ENCODE data around the gene PACRG. TPM values are rescaled to one million over a fixed set of nuclear protein-coding genes. Genes with fewer than 3 reads are reported as not detected.

PACRG gene
- total RNA-seq, 1 donor = 1.4 TPM

DNA sequence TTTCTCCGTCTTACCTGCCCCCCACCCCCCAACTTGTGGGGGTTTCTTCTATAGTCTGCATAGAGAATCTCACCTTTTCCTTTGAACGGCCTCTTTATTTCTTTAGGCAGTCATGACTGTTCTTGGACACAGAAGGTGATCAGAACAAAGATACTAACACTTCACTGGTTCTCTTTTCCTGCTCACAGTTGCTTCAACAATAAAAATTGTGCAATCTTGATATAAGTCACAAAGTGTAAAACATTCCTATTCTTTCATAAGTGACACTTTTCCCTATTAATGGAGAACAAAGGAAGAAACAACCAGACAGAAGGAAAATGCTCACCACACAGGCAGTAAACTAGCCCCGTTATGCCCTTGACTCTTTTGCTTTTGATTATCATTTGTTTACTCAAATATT lies 448.3 kb downstream of the PACRG start:
- Histone ChIP-seq H3K79me2 (ENCODE audit: insufficient read depth, low read length) (no peaks in the 10 kb centered on the region), H3K27ac (ENCODE audit: low read depth, low read length) (no peak overlapping the region), H4K20me1 (ENCODE audit: insufficient read depth, low read length) (no peaks in the 10 kb centered on the region), H3K4me2 (ENCODE audit: insufficient read depth, low read length) (no peak overlapping the region), H3K27me3 (ENCODE audit: insufficient read depth, low read length) (no peaks in the 10 kb centered on the region), H3K4me3 (ENCODE audit: insufficient read depth, low read length) (no peak overlapping the region), H2AFZ (ENCODE audit: low read length) (no peak overlapping the region), H3K36me3 (ENCODE audit: insufficient read depth, low read length) (no peaks in the 10 kb centered on the region), H3K9me3 (ENCODE audit: low read depth, low read length) (no peaks in the 10 kb centered on the region), H3K4me1 (ENCODE audit: insufficient read depth, low read length) (no peaks in the 10 kb centered on the region)
- no peak for DNase-seq (ENCODE audit: insufficient read length, low spot score, missing footprints)
- no peak for TF ChIP-seq CTCF (IDR thresholded peaks at IDR 0.05; ENCODE audit: extremely low read depth, low read depth, low read length)

DNA sequence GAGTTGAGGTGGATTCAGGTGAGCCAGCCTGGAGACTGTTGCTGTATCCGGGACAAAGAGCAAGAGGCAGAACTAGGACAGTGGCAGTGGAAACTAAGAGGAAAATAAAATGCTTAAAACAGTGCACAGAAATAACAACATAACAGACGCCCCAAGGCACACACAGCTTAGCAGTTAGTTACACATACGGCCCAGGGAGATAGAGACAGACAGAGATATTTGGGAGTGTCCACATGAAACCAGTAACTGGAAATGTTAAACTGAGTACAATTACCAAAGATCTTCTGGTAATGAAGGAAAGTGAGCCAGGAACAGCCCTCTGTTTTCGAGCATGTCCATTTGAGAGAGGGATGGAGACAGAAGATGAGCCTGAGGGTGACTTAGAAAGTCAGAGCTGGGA lies 449.2 kb downstream of the PACRG start:
- Histone ChIP-seq H3K27ac (ENCODE audit: low read depth, low read length) (no peak overlapping the region), H2AFZ (ENCODE audit: low read length) (no peak overlapping the region)
- no peak for TF ChIP-seq CTCF (IDR thresholded peaks at IDR 0.05; ENCODE audit: extremely low read depth, low read depth, low read length)

DNA sequence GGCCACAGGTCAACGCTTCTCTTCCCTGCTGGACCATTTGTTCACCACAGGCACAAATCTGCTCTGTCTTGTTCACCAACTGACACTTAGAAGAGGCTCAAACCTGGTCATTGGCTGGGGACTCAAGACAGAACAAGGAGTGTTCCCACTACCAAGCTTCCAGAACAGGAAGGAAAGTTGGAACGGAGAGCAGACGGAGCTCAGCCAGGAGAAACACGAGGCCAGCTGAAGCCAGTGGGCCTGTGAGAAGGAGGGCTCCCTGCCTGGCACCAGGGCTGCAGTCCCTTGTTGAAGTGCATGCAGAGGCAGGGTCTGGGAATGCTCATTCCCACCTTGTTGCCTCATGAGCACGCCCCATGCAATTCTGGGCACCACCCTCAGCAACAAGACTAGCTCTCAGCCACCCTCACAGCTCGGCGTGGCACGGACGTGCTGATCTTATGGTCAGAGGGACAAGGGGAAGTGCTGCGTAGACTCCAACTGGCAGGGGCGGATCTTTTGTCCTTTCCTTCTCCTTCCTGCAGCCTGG lies 450.2 kb downstream of the PACRG start:
- H2AFZ ChIP-seq (ENCODE audit: low read length) = no peak overlapping the region
- no peaks in the 10 kb centered on the region for H3K27me3 ChIP-seq (ENCODE audit: insufficient read depth, low read length)
- H4K20me1 ChIP-seq (ENCODE audit: insufficient read depth, low read length) = no peaks in the 10 kb centered on the region
- no peaks in the 10 kb centered on the region for H3K79me2 ChIP-seq (ENCODE audit: insufficient read depth, low read length)
- no peak for DNase-seq (ENCODE audit: insufficient read length, low spot score, missing footprints)
- H3K9me3 ChIP-seq (ENCODE audit: low read depth, low read length) = no peaks in the 10 kb centered on the region
- no peak overlapping the region for H3K4me3 ChIP-seq (ENCODE audit: insufficient read depth, low read length)
- no peak overlapping the region for H3K27ac ChIP-seq (ENCODE audit: low read depth, low read length)
- no peak overlapping the region for H3K4me2 ChIP-seq (ENCODE audit: insufficient read depth, low read length)
- no peak for TF ChIP-seq CTCF (IDR thresholded peaks at IDR 0.05; ENCODE audit: extremely low read depth, low read depth, low read length)
- H3K4me1 ChIP-seq (ENCODE audit: insufficient read depth, low read length) = no peaks in the 10 kb centered on the region
- H3K36me3 ChIP-seq (ENCODE audit: insufficient read depth, low read length) = no peaks in the 10 kb centered on the region

More for the DNA sequence above, 449.2 kb downstream of the PACRG start:
- Histone ChIP-seq H3K79me2 (ENCODE audit: insufficient read depth, low read length) (no peaks in the 10 kb centered on the region), H3K36me3 (ENCODE audit: insufficient read depth, low read length) (no peaks in the 10 kb centered on the region), H3K4me3 (ENCODE audit: insufficient read depth, low read length) (no peak overlapping the region), H3K4me2 (ENCODE audit: insufficient read depth, low read length) (no peak overlapping the region), H4K20me1 (ENCODE audit: insufficient read depth, low read length) (no peaks in the 10 kb centered on the region), H3K27me3 (ENCODE audit: insufficient read depth, low read length) (no peaks in the 10 kb centered on the region), H3K9me3 (ENCODE audit: low read depth, low read length) (no peaks in the 10 kb centered on the region), H3K4me1 (ENCODE audit: insufficient read depth, low read length) (no peaks in the 10 kb centered on the region)
- no peak for DNase-seq (ENCODE audit: insufficient read length, low spot score, missing footprints)

- no peaks in the 10 kb centered on the region for H4K20me1 ChIP-seq (ENCODE audit: insufficient read depth, low read length)
- no peaks in the 10 kb centered on the region for H3K36me3 ChIP-seq (ENCODE audit: insufficient read depth, low read length)
- no peak for TF ChIP-seq CTCF (IDR thresholded peaks at IDR 0.05; ENCODE audit: extremely low read depth, low read depth, low read length)
- H3K4me3 ChIP-seq (ENCODE audit: insufficient read depth, low read length) = no peak overlapping the region
- no peak overlapping the region for H2AFZ ChIP-seq (ENCODE audit: low read length)
- no peaks in the 10 kb centered on the region for H3K9me3 ChIP-seq (ENCODE audit: low read depth, low read length)
- no peaks in the 10 kb centered on the region for H3K79me2 ChIP-seq (ENCODE audit: insufficient read depth, low read length)
- H3K4me2 ChIP-seq (ENCODE audit: insufficient read depth, low read length) = no peak overlapping the region
- H3K27me3 ChIP-seq (ENCODE audit: insufficient read depth, low read length) = no peaks in the 10 kb centered on the region
- no peak for DNase-seq (ENCODE audit: insufficient read length, low spot score, missing footprints)
- no peaks in the 10 kb centered on the region for H3K4me1 ChIP-seq (ENCODE audit: insufficient read depth, low read length)
- H3K27ac ChIP-seq (ENCODE audit: low read depth, low read length) = no peak overlapping the region
Measured at GRCh38 chr6:163179061-163179460, 451.3 kb downstream of the PACRG start.
